ENCODE results near the gene SHQ1.

DNA sequence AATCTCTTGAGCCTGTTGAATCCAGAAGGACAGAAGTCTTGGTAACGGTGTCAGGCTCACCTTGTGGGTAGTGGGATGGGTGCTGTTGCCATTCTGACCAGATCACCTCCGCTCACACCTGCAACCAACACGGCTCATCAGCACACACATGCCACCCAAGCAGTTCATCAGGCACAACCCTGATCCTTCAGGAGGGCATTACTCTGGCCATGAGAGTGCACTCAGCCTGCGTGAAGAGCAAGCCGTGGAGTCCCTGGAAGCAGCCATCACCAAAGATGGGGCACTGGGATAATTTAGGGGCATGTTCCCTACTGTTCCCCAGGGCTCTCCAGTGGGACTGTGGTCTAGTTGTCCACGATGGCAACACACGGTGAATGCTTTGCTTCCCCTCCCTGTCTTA lies 120.5 kb downstream of the SHQ1 start:
- TF ChIP-seq ZNF8 (CRISPR knock-in tag; IDR thresholded peaks at IDR 0.05) (no peak), ZC3H10 (CRISPR knock-in tag; IDR thresholded peaks at IDR 0.05) (no peak), TSHZ2 (CRISPR knock-in tag; IDR thresholded peaks at IDR 0.05) (no peak), ZFP3 (CRISPR knock-in tag; IDR thresholded peaks at IDR 0.05) (no peak), ZNF565 (CRISPR knock-in tag; conservative IDR thresholded peaks at IDR 0.05; ENCODE audit: low read depth) (no peak), ARNTL (CRISPR knock-in tag; IDR thresholded peaks at IDR 0.05; ENCODE audit: borderline replicate concordance, low read depth) (no peak), PPARA (CRISPR knock-in tag; IDR thresholded peaks at IDR 0.05; ENCODE audit: borderline replicate concordance) (no peak), ZNF70 (CRISPR knock-in tag; IDR thresholded peaks at IDR 0.05) (no peak), ZFP30 (CRISPR knock-in tag; IDR thresholded peaks at IDR 0.05) (no peak)
- TF ChIP-seq, protein P1, sequence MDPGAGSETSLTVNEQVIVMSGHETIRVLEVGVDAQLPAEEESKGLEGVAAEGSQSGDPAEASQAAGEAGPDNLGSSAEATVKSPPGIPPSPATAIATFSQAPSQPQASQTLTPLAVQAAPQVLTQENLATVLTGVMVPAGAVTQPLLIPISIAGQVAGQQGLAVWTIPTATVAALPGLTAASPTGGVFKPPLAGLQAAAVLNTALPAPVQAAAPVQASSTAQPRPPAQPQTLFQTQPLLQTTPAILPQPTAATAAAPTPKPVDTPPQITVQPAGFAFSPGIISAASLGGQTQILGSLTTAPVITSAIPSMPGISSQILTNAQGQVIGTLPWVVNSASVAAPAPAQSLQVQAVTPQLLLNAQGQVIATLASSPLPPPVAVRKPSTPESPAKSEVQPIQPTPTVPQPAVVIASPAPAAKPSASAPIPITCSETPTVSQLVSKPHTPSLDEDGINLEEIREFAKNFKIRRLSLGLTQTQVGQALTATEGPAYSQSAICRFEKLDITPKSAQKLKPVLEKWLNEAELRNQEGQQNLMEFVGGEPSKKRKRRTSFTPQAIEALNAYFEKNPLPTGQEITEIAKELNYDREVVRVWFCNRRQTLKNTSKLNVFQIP (CRISPR knock-in tag; IDR thresholded peaks at IDR 0.05; ENCODE audit: borderline replicate concordance, low read depth) = no peak

Measured in SK-N-SH treated with all-trans-retinoic acid at 6 μM for 48 hours (cell line).